Measurements from ENCODE around the gene PTGER4.

PTGER4 gene

DNA sequence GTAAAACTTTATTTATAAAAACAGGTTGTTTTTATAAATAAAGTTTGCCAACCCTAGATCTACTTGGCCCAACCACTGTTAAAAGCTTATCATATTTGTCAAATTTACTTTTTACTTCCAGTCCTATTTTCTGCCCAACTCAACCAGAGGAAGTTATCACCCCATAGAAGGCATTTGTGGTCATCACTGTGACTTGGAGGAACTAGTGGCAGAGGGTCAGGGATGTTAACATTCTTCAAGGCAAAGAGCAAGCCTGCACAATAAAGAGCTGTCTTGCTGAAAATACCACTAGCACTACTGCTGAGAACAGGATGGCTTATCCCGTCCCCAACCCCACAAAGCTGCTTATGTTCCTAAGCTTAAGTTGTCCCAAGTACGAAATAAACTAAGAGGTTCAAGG lies 53.7 kb downstream of the PTGER4 start:
- Mint-ChIP-seq H3K27ac (peak overlapping the region in 1 of 3 experiments; percentile 85), H3K36me3 (ENCODE audit: low read depth) (peaks cover 13% of the 10 kb centered on the region), H3K9me3 (no peaks in the 10 kb centered on the region), H3K4me1 (peaks cover 19% of the 10 kb centered on the region), H3K27me3 (ENCODE audit: low read depth) (no peaks in the 10 kb centered on the region), H3K4me3 (no peak overlapping the region)
- TF ChIP-seq, protein P1, sequence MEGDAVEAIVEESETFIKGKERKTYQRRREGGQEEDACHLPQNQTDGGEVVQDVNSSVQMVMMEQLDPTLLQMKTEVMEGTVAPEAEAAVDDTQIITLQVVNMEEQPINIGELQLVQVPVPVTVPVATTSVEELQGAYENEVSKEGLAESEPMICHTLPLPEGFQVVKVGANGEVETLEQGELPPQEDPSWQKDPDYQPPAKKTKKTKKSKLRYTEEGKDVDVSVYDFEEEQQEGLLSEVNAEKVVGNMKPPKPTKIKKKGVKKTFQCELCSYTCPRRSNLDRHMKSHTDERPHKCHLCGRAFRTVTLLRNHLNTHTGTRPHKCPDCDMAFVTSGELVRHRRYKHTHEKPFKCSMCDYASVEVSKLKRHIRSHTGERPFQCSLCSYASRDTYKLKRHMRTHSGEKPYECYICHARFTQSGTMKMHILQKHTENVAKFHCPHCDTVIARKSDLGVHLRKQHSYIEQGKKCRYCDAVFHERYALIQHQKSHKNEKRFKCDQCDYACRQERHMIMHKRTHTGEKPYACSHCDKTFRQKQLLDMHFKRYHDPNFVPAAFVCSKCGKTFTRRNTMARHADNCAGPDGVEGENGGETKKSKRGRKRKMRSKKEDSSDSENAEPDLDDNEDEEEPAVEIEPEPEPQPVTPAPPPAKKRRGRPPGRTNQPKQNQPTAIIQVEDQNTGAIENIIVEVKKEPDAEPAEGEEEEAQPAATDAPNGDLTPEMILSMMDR (IDR thresholded peaks at IDR 0.05; ENCODE audit: unreplicated experiment in 3 of 3), result no peak

DNA sequence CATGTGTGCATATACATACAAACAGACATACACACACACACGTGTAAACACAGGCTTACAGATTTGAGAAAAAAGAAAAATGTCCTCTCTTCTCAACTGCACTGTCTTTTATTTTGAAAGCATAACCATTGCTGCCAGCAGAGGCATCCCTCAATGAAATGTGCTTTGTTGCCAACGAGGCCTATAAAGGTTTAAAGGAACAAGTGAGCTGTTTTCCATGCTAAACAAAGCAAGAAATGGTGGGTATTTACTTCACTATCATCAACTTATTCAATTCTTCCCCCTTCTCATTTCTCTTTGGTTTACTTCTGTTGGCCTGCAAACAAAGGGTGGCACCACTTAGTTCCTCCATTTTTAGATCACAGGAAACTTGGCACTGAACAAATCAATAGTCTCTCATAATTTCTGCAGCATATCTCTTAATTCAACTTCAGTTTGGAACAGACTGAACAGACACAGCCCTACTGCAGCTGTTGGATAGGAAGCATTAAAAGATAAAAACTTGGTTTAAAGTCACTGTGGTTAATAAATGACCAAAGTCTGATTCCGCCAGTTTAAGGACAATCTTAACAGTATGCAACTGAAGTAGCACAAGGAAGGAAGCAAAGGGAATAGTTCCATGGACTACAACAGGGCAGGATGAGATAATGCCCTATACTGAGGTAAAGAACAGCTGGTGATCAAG lies 54.3 kb downstream of the PTGER4 start:
- Mint-ChIP-seq H3K36me3 (ENCODE audit: low read depth) (peaks cover 14% of the 10 kb centered on the region), H3K27me3 (ENCODE audit: low read depth) (no peaks in the 10 kb centered on the region), H3K27ac (peak overlapping the region; percentile 67 to 85 (median 83)), H3K4me1 (peaks cover 19% of the 10 kb centered on the region), H3K9me3 (no peaks in the 10 kb centered on the region), H3K4me3 (no peak overlapping the region)
- TF ChIP-seq, protein P1 (IDR thresholded peaks at IDR 0.05; ENCODE audit: unreplicated experiment in 3 of 3), result no peak

DNA sequence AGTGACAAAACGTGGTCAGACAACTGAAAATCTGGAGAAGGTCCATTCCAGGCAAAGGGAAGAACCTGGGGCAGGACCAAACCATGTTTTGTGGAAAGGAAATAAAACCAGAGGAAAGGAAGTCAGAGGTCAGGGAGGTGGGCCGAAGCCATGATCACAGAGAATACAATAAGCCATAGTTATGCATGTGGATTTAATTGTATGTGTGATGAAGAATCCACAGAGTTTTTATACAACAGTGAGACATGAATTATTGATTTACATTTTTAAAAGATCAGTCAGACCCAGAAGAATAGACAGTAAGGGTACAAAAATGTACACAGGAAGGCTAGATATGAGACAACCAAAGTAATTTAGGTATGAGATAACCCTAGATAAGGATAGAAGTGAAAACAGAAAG lies 55.3 kb downstream of the PTGER4 start:
- TF ChIP-seq, protein P1 (IDR thresholded peaks at IDR 0.05; ENCODE audit: unreplicated experiment in 3 of 3), result no peak
- Mint-ChIP-seq H3K36me3 (ENCODE audit: low read depth) (peaks cover 21% of the 10 kb centered on the region), H3K4me3 (no peak overlapping the region), H3K27ac (peak overlapping the region; percentile 45 to 85 (median 83)), H3K9me3 (peaks cover 4% of the 10 kb centered on the region), H3K27me3 (ENCODE audit: low read depth) (no peaks in the 10 kb centered on the region), H3K4me1 (peaks cover 19% of the 10 kb centered on the region)

DNA sequence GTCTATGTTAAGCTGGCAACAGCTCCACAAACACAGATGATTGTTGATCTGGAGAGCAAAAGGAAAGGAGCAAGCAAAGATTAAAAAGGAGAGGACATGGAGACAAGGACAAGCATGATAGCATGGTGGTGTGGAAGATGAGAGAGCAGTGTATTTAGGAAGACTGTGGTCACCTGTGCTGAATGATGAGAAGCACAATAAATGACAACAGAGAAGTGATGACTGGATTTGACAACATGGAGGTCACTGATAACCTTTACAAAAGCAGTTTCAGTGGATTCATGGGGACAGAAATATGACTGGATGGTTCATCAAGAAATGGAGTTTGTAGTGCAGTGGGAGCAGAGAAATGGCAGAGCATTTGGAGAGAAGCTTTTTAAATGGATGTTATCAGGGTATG lies 55.9 kb downstream of the PTGER4 start:
- Mint-ChIP-seq H3K9me3 (peaks cover 8% of the 10 kb centered on the region), H3K4me3 (no peak overlapping the region), H3K4me1 (peaks cover 19% of the 10 kb centered on the region), H3K36me3 (ENCODE audit: low read depth) (peaks cover 27% of the 10 kb centered on the region), H3K27ac (no peak overlapping the region), H3K27me3 (ENCODE audit: low read depth) (no peaks in the 10 kb centered on the region)
- TF ChIP-seq, protein P1 (IDR thresholded peaks at IDR 0.05; ENCODE audit: unreplicated experiment in 3 of 3), result no peak

DNA sequence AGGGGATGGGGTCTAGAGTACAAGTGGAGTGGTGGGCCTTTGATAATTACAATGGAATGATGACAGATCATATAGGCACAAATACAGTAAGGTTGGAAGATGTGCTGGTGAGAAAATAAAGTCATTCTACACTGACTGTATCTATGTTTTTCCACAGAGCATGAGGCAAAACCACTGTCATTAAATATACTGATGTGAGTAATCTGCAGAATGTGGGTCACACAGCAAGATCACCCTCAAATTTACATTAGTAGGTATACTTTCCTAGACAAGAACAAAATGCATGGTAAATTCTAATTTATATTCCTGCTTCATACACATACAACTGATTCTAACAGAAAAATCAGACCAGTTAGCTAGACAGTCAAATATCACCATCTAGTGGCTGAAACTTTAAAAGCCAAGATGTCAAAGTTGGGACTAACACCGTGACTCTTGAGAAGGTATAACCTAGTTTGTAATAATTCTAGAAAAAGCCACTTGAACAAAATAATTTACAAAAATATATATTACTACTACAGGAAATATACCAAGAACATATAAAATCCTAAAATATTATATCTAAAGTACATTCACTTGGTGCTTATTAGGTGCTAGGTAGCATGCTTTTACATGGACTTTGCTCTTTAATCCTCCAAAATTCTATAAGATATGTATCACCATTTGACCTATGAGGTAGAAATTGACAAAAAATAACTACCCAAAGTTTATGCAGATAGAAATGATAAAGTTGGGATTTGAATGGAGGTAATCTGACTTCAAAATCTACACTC lies 56.6 kb downstream of the PTGER4 start:
- H3K27me3 Mint-ChIP-seq (ENCODE audit: low read depth), result no peaks in the 10 kb centered on the region
- TF ChIP-seq, protein P1 (IDR thresholded peaks at IDR 0.05; ENCODE audit: unreplicated experiment in 3 of 3), result peak; percentile 62 to 72 (median 66)
- H3K9me3 Mint-ChIP-seq, result peaks cover 12% of the 10 kb centered on the region
- no peak overlapping the region for H3K4me3 Mint-ChIP-seq
- peaks cover 19% of the 10 kb centered on the region for H3K4me1 Mint-ChIP-seq
- peak overlapping the region in 2 of 3 experiments; percentile 8 to 22 for H3K27ac Mint-ChIP-seq
- peaks cover 32% of the 10 kb centered on the region for H3K36me3 Mint-ChIP-seq (ENCODE audit: low read depth)
